NCI-H345 treated with DMSO at 0.1 percent for 48 hours (cell line): Measurements from ENCODE around the gene P3H2.

Experiments used
- DNase-seq: peaks from one replicate; lab custom pipeline; 2025; ENCODE audit not compliant: unreplicated experiment; lab: John Stamatoyannopoulos, UW

P3H2 gene

DNA sequence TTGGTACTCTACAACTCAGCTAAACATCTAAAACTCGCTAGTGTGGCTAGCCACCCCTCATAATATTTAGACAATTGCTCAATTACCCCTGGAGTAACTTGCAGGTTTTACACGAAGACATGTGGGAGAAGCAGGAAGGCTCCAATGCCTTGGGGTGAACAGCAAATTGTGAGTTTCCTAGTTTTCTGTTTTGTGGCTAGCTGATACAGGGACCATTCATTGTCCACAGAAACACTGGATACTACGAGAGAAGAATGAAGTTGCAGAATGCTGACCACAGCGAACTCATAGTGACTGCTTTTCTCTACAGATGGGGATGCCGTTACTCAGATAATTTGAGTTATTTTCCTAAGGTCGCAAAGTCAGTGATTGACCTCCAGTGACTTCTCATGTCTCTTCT lies 212.9 kb downstream of the P3H2 start:
- no peak for DNase-seq
